GM19438 (cell line): ENCODE data around the gene ZSCAN26.
"Not testable (repeated sequence)": the region's sequence is repeated elsewhere in the genome, so short reads cannot be mapped to it uniquely, and the experiment has no call there.

Experiments
- ATAC-seq: cut with Tn5 transposase; IDR thresholded peaks from one replicate; pipeline ENCODE4 v1.9.1; 2021; ENCODE audit warnings: low read depth; ENCODE audit not compliant: unreplicated experiment

Gene ZSCAN26

DNA sequence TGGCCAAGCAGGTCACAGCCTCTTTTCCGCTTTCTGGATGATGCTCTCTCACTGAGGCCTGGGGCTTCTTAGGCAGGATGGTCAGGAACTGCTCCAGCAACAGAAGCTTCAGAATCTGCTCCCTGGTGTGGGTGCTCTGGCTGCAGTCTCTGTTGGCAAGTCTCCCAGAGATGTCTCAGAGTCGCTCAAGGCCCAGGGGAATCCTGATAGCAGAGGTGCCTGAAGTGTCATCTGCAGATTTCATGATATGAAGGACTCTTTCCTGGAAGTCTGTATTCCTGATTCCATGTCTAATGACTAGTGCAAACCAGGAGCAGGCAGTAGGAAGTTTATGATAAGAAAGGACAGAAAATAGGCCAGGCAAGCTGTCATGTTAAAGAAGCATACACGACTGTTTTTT is 48.7 kb downstream of the ZSCAN26 start:
- ATAC-seq = no peak

DNA sequence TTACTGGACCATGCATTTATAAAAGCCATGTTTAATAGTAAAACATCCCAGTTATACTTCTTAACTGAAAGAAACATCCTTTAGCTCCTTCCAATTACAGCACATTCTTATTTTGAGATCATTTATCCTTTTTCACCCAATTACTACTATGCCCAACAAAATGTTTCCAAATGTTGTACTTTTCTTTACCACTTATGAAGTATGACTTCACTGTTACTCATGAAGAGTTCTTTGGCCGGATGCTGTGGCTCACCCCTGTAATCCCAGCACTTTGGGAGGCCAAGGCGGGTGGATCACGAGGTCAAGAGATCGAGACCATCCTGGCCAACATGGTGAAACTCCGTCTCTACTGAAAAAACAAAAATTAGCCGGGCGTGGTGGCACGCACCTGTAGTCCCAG is 50.9 kb downstream of the ZSCAN26 start:
- not testable (repeated sequence) for ATAC-seq

DNA sequence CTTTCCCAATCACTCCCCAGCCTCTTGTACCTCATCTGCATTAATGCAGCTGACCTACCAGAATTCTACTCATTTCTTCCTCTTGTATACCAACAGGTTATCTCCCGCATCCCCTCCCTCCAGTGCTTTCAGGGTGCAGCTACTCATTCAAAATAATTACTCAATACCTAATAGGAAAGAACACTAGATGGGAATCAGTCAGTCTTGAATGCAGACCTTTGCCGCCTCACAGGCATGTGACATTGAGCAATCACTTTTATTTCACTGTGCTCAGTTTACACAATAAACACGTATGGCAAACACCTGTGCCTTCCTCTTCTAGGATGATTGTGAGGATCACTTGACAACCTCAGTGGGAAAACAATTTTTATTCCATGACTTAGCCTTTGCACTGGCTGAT is 55.7 kb downstream of the ZSCAN26 start:
- no peak for ATAC-seq

DNA sequence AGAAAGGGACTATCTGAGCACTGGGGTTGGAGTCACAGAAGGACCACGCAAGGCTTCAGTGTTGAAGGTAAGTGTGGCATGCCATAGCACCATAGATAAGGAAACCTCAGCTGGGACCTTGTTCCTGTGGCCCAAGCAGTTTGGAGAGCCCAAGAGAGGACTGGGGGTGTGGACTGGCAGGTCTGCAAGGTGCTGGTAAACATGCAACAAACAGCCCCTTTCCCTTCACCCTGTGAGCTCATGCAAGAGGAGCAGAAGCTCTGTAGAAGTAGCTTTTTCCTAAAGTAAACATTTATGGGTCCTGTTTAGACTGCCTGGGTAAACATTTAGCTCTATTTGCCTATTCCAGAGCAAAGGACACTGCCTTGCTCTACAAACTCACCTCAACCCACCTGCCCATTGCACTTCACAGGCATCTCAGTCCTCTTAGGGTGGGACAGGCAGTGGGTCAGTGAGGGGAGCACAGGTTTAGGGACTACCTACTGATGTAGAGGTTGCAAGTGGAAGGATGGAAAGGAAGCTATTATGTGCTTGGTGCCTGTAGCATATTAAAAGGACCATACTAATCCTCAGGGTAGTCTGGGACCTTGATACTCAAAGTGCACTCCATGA is 57.0 kb downstream of the ZSCAN26 start:
- no peak for ATAC-seq

DNA sequence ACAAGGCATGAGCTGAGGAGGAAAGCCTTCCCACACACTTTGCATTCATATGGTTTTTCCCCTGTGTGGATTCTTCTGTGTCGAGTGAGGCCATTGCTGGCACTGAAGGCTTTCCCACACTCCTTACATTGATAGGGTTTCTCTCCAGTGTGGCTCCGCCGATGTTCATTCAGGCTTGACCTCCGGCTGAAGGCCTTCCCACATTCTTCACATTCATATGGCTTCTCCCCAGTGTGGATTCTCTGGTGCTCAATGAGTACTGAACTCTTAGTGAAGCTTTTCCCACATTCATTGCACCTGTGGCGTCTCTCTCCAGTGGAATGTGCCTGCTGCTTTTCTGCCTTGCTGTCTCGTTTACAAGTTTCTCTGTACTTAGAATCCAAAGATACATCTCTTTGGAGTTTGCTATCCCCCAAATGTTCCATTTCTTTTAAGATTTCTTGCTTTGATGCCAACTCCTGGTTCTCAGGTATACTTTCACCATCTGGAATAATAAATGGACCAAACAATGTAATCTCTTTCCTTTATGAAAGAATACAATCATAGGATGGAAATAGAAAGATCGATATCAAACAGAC is 59.5 kb downstream of the ZSCAN26 start:
- no peak for ATAC-seq
